ENCODE results near the gene CXCR4. TPM values are rescaled to one million over a fixed set of nuclear protein-coding genes. Genes with fewer than 3 reads are reported as not detected.

CXCR4 gene
- total RNA-seq, 2 experiments from 2014 or later, result 1,661 to 1,739 TPM

GRCh38 chr2:136080114-136080513 lies 37.8 kb downstream of the CXCR4 start:
- intact Hi-C loops (cut with DNase I, micrococcal nuclease), result no loop called here
- Histone ChIP-seq H3K36me3 (ENCODE audit: insufficient read depth, low read length) (no peaks in the 10 kb centered on the region), H3K27ac (ENCODE audit: low read depth in 1 of 2, low read length in 2 of 2) (no peak overlapping the region), H3K4me1 (ENCODE audit: insufficient read depth, low read length) (no peaks in the 10 kb centered on the region), H3K4me3 (ENCODE audit: low read length) (no peak overlapping the region), H3K27me3 (ENCODE audit: control insufficient read depth in 1 of 2, insufficient read depth in 2 of 2, low read length in 2 of 2) (no peaks in the 10 kb centered on the region), H3K9me3 (ENCODE audit: control insufficient read depth in 1 of 2, insufficient read depth in 1 of 2, low read length in 2 of 2) (no peaks in the 10 kb centered on the region)
- Mint-ChIP-seq H3K36me3 (ENCODE audit: low read depth) (no peaks in the 10 kb centered on the region), H3K27me3 (no peaks in the 10 kb centered on the region), H3K9me3 (no peaks in the 10 kb centered on the region), H3K4me3 (no peak overlapping the region), H3K27ac (no peak overlapping the region), H3K4me1 (ENCODE audit: low read depth) (no peaks in the 10 kb centered on the region)
- ChIA-PET CTCF (no interaction called here), POLR2A (no interaction called here)
- peak in 1 of 14 experiments; percentile 26 for DNase-seq
- no peak for ATAC-seq (ENCODE audit: poor library complexity)
- TF ChIP-seq CTCF (IDR thresholded peaks at IDR 0.05), result no peak

DNA sequence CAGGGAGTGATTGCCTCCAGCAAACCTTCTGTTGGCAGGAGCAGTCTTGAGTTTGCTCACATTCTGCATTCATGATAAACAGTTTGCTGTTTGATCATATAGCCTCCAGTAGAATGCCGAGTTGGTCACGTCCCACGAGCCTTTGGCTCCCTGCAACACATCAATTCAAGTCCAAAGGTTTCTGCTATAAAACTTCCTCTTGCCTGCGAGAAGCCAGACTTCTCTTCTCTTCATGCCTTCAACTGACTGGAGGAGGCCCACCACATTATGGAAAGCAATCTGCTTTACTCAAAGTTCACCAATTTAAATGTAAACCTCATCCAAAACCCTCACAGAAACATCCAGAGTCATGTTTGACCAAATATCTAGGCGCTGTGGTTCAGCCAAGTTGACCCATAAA lies 40.8 kb downstream of the CXCR4 start:
- POLR2A ChIA-PET, result no interaction called here
- ATAC-seq (ENCODE audit: poor library complexity), result no peak
- Mint-ChIP-seq H3K4me3 (no peak overlapping the region), H3K27me3 (no peaks in the 10 kb centered on the region), H3K4me1 (ENCODE audit: low read depth) (no peaks in the 10 kb centered on the region), H3K36me3 (ENCODE audit: low read depth) (no peaks in the 10 kb centered on the region), H3K9me3 (peaks cover 5% of the 10 kb centered on the region), H3K27ac (no peak overlapping the region)
- H3K4me1 ChIP-seq (ENCODE audit: insufficient read depth, low read length), result no peaks in the 10 kb centered on the region
- no peaks in the 10 kb centered on the region for H3K27me3 ChIP-seq (ENCODE audit: control insufficient read depth in 1 of 2, insufficient read depth in 2 of 2, low read length in 2 of 2)
- peaks cover 0 to 3% of the 10 kb centered on the region in 2 experiments for H3K9me3 ChIP-seq (ENCODE audit: control insufficient read depth in 1 of 2, insufficient read depth in 1 of 2, low read length in 2 of 2)
- H3K36me3 ChIP-seq (ENCODE audit: insufficient read depth, low read length), result no peaks in the 10 kb centered on the region
- DNase-seq, result no peak
- no peak overlapping the region for H3K4me3 ChIP-seq (ENCODE audit: low read length)
- intact Hi-C loops (cut with DNase I, micrococcal nuclease), result no loop called here
- H3K27ac ChIP-seq (ENCODE audit: low read depth in 1 of 2, low read length in 2 of 2), result no peak overlapping the region
- no peak for TF ChIP-seq CTCF (IDR thresholded peaks at IDR 0.05)
- CTCF ChIA-PET, result interaction anchor here (1.1 kb wide), 1 partner anchor 9 kb away, joined by 3 read pairs; no protein-coding TSS in a partner anchor

DNA sequence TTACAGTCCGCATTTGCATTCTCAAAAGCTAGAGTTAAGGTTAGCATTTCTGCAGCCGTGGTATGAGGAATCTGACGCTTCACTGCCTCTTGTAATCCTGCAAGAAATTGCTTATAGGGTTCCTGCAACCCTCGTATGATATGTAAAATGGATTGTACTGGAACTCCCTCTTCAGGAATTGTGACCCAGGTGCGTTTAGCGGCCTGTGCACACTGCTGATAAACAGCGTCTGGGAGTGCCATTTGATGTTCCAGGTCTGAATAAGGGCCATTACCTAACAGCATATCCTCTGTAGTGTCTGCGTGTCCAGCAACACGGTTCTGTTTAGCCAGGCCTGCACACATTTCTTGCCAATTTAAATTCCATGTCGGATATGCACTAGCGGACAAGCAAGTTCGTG lies 42.5 kb downstream of the CXCR4 start:
- H3K36me3 ChIP-seq (ENCODE audit: insufficient read depth, low read length), result no peaks in the 10 kb centered on the region
- no peaks in the 10 kb centered on the region for H3K27me3 ChIP-seq (ENCODE audit: control insufficient read depth in 1 of 2, insufficient read depth in 2 of 2, low read length in 2 of 2)
- no peak overlapping the region for H3K27ac Mint-ChIP-seq
- no peak for ATAC-seq (ENCODE audit: poor library complexity)
- no peak overlapping the region for H3K4me3 Mint-ChIP-seq
- no peak overlapping the region for H3K27ac ChIP-seq (ENCODE audit: low read depth in 1 of 2, low read length in 2 of 2)
- DNase-seq, result no peak
- H3K27me3 Mint-ChIP-seq, result no peaks in the 10 kb centered on the region
- ChIA-PET CTCF (no interaction called here), POLR2A (no interaction called here)
- intact Hi-C loops (cut with DNase I, micrococcal nuclease), result no loop called here
- TF ChIP-seq CTCF (IDR thresholded peaks at IDR 0.05), result no peak
- H3K9me3 Mint-ChIP-seq, result peaks cover 5% of the 10 kb centered on the region
- H3K4me1 Mint-ChIP-seq (ENCODE audit: low read depth), result no peaks in the 10 kb centered on the region
- no peak overlapping the region for H3K4me3 ChIP-seq (ENCODE audit: low read length)
- no peaks in the 10 kb centered on the region for H3K36me3 Mint-ChIP-seq (ENCODE audit: low read depth)
- no peaks in the 10 kb centered on the region for H3K4me1 ChIP-seq (ENCODE audit: insufficient read depth, low read length)
- H3K9me3 ChIP-seq (ENCODE audit: control insufficient read depth in 1 of 2, insufficient read depth in 1 of 2, low read length in 2 of 2), result peaks cover 0 to 3% of the 10 kb centered on the region in 2 experiments
